ENCODE results near the gene CDK5R1. TPM values are rescaled to one million over a fixed set of nuclear protein-coding genes. Genes with fewer than 3 reads are reported as not detected.

Gene CDK5R1
- total and polyA plus RNA-seq, 4 experiments from 2014 or later = 1.2 to 21.2 (median 15.5) TPM

GRCh38 chr17:32453370-32453769 is 33.4 kb upstream of the CDK5R1 start:
- POLR2A ChIA-PET (ENCODE audit: partially characterized antibody) = interaction anchor here (1.8 kb wide), 1 partner anchor 9 kb away, joined by 6 read pairs; the partner anchor contains the start of gene PSMD11
- peaks cover 66% of the 10 kb centered on the region for H3K36me3 ChIP-seq (ENCODE audit: insufficient read depth, low read length)
- no peaks in the 10 kb centered on the region for H3K9me3 Mint-ChIP-seq
- H3K27ac ChIP-seq (ENCODE audit: low read depth, low read length) = no peak overlapping the region
- intact Hi-C loops (cut with micrococcal nuclease) = no loop called here
- no peaks in the 10 kb centered on the region for H3K9me3 ChIP-seq (ENCODE audit: control insufficient read depth in 1 of 2, low read length in 2 of 2)
- peaks cover 15 to 42% (median 24%) of the 10 kb centered on the region in 4 donors for H3K4me1 Mint-ChIP-seq
- H3K4me3 ChIP-seq (ENCODE audit: low read length in 2 of 2) = no peak overlapping the region
- CTCF ChIA-PET (ENCODE audit: partially characterized antibody) = interaction anchor here (1.0 to 13.5 kb wide), 2 partner anchors 9 kb away, joined by 4 to 121 read pairs; partner anchors contain the start of gene PSMD11
- DNase-seq = no peak
- H3K36me3 Mint-ChIP-seq = peaks cover 56 to 77% of the 10 kb centered on the region in 2 donors
- H3K27me3 ChIP-seq (ENCODE audit: insufficient read depth, low read length) = no peaks in the 10 kb centered on the region
- H3K4me3 Mint-ChIP-seq = no peak overlapping the region
- peaks cover 12% of the 10 kb centered on the region for H3K4me1 ChIP-seq (ENCODE audit: insufficient read depth, low read length)
- peak overlapping the region in 3 of 7 donors; percentile 7 to 53 (median 44) for H3K27ac Mint-ChIP-seq
- no peaks in the 10 kb centered on the region for H3K27me3 Mint-ChIP-seq

GRCh38 chr17:32458371-32458770 is 28.4 kb upstream of the CDK5R1 start:
- peaks cover 43% of the 10 kb centered on the region for H3K36me3 ChIP-seq (ENCODE audit: insufficient read depth, low read length)
- H3K4me3 ChIP-seq (ENCODE audit: low read length in 2 of 2) = no peak overlapping the region
- CTCF ChIA-PET (ENCODE audit: partially characterized antibody) = interaction anchor here (1.4 kb wide), 1 partner anchor 25 kb away, joined by 3 read pairs; no protein-coding TSS in a partner anchor
- H3K9me3 Mint-ChIP-seq = no peaks in the 10 kb centered on the region
- intact Hi-C loops (cut with micrococcal nuclease) = no loop called here
- H3K27me3 ChIP-seq (ENCODE audit: insufficient read depth, low read length) = no peaks in the 10 kb centered on the region
- POLR2A ChIA-PET (ENCODE audit: partially characterized antibody) = no interaction called here
- H3K27ac Mint-ChIP-seq = peak overlapping the region in 4 of 7 donors; percentile 13 to 62 (median 53)
- no peak overlapping the region for H3K27ac ChIP-seq (ENCODE audit: low read depth, low read length)
- no peak for DNase-seq
- H3K4me3 Mint-ChIP-seq = peak overlapping the region in 1 of 8 donors; percentile 67
- H3K27me3 Mint-ChIP-seq = no peaks in the 10 kb centered on the region
- H3K36me3 Mint-ChIP-seq = peaks cover 47 to 68% of the 10 kb centered on the region in 2 donors
- H3K4me1 Mint-ChIP-seq = peaks cover 23 to 35% (median 29%) of the 10 kb centered on the region in 4 donors
- H3K9me3 ChIP-seq (ENCODE audit: control insufficient read depth in 1 of 2, low read length in 2 of 2) = no peaks in the 10 kb centered on the region
- peaks cover 20% of the 10 kb centered on the region for H3K4me1 ChIP-seq (ENCODE audit: insufficient read depth, low read length)

GRCh38 chr17:32460054-32460453 is 26.7 kb upstream of the CDK5R1 start:
- Histone ChIP-seq H3K4me3 (ENCODE audit: low read length in 2 of 2) (no peak overlapping the region), H3K27me3 (ENCODE audit: insufficient read depth, low read length) (no peaks in the 10 kb centered on the region), H3K36me3 (ENCODE audit: insufficient read depth, low read length) (peaks cover 34% of the 10 kb centered on the region), H3K4me1 (ENCODE audit: insufficient read depth, low read length) (peaks cover 20% of the 10 kb centered on the region), H3K9me3 (ENCODE audit: control insufficient read depth in 1 of 2, low read length in 2 of 2) (no peaks in the 10 kb centered on the region), H3K27ac (ENCODE audit: low read depth, low read length) (no peak overlapping the region)
- H3K9me3 Mint-ChIP-seq = no peaks in the 10 kb centered on the region
- peaks cover 20 to 28% (median 23%) of the 10 kb centered on the region in 4 donors for H3K4me1 Mint-ChIP-seq
- H3K4me3 Mint-ChIP-seq = no peak overlapping the region
- intact Hi-C loops (cut with micrococcal nuclease) = loop anchor here (5.0 kb wide), 1 partner anchor 208 kb away; no protein-coding TSS in a partner anchor
- H3K36me3 Mint-ChIP-seq = peaks cover 39 to 62% of the 10 kb centered on the region in 2 donors
- H3K27me3 Mint-ChIP-seq = no peaks in the 10 kb centered on the region
- ChIA-PET POLR2A (ENCODE audit: partially characterized antibody) (no interaction called here), CTCF (ENCODE audit: partially characterized antibody) (interaction anchor here (1.1 to 5.3 kb wide), 5 partner anchors 12 to 64 kb away, joined by 5 to 121 read pairs (median 52); partner anchors contain the start of gene PSMD11)
- DNase-seq = no peak
- H3K27ac Mint-ChIP-seq = peak overlapping the region in 1 of 7 donors; percentile 40

DNA sequence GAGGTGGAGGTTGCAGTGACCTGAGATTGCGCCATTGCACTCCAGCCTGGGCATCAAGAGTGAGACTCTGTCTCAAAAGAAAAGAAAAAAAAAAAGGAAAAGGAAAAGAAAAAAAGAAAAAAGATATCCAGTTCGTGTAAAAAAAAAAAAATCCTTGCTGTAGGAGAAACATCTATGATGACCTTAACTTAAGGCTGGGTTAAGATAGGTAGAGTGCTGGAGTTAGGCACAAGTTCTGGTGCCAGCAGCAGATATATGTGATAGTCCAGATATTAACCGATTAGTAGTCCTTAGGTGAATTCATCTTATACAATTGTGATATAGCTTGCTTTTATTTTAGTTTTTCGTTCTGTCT is 25.3 kb upstream of the CDK5R1 start:
- Mint-ChIP-seq H3K9me3 (no peaks in the 10 kb centered on the region), H3K4me3 (no peak overlapping the region), H3K4me1 (peaks cover 17 to 26% (median 23%) of the 10 kb centered on the region in 4 donors), H3K36me3 (peaks cover 44 to 63% of the 10 kb centered on the region in 2 donors), H3K27me3 (no peaks in the 10 kb centered on the region), H3K27ac (peak overlapping the region in 6 of 7 donors; percentile 8 to 72 (median 46))
- no peak overlapping the region for H3K27ac ChIP-seq (ENCODE audit: low read depth, low read length)
- ChIA-PET POLR2A (ENCODE audit: partially characterized antibody) (interaction anchor here (1.2 kb wide), 1 partner anchor 23 kb away, joined by 3 read pairs; no protein-coding TSS in a partner anchor), CTCF (ENCODE audit: partially characterized antibody) (interaction anchor here (0.6 to 5.9 kb wide), 34 partner anchors 11 to 416 kb away, joined by 3 to 121 read pairs (median 6); partner anchors contain the start of genes CDK5R1 and PSMD11)
- H3K9me3 ChIP-seq (ENCODE audit: control insufficient read depth in 1 of 2, low read length in 2 of 2) = no peaks in the 10 kb centered on the region
- DNase-seq = no peak
- no peak overlapping the region for H3K4me3 ChIP-seq (ENCODE audit: low read length in 2 of 2)
- no peaks in the 10 kb centered on the region for H3K27me3 ChIP-seq (ENCODE audit: insufficient read depth, low read length)
- peaks cover 29% of the 10 kb centered on the region for H3K36me3 ChIP-seq (ENCODE audit: insufficient read depth, low read length)
- H3K4me1 ChIP-seq (ENCODE audit: insufficient read depth, low read length) = peaks cover 20% of the 10 kb centered on the region
- intact Hi-C loops (cut with micrococcal nuclease) = loop anchor here (1.0 to 5.0 kb wide), 2 partner anchors 17 to 209 kb away; partner anchors contain the start of gene PSMD11

DNA sequence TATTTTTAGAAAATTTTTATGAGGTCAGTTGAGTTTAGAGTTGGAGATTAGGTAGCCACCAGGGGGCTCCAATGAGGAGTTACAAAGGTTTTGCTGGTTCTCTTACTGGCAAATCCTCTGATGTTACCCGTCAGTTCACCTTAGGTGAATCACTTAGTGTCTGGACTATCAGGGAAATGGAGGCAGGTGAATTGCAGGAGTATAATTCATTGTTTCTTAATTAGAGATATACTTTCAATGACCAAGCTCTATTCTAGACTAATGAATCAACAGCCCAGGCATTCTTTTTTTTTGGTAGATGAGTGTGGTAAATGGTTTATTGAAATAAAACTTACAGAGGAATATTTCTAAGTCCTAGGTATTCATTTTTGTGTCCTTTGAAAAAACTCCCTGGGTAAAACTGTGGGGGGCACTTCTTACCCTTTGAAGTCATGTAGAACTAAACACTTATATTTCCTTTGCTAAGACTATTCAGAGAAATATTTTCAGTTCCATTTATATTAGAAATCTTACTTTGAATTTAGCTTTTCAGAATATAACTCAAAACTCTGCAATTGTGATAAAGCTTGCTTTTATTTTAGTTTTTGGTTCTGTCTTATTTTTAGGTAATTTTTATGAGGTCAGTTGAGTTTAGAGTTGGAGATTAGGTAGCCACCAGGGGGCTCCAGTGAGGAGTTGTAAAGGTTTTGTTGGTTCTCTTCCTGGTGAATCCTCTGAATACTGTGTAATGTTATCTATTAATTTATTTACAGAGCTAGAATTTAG is 24.8 kb upstream of the CDK5R1 start:
- Mint-ChIP-seq H3K27me3 (no peaks in the 10 kb centered on the region), H3K27ac (peak overlapping the region in 6 of 7 donors; percentile 10 to 72 (median 48)), H3K36me3 (peaks cover 45 to 65% of the 10 kb centered on the region in 2 donors), H3K4me3 (peak overlapping the region in 2 of 8 donors; percentile 20 to 44), H3K4me1 (peaks cover 16 to 29% (median 23%) of the 10 kb centered on the region in 4 donors), H3K9me3 (no peaks in the 10 kb centered on the region)
- Histone ChIP-seq H3K4me3 (ENCODE audit: low read length in 2 of 2) (no peak overlapping the region), H3K36me3 (ENCODE audit: insufficient read depth, low read length) (peaks cover 29% of the 10 kb centered on the region), H3K27me3 (ENCODE audit: insufficient read depth, low read length) (no peaks in the 10 kb centered on the region), H3K4me1 (ENCODE audit: insufficient read depth, low read length) (peaks cover 20% of the 10 kb centered on the region), H3K27ac (ENCODE audit: low read depth, low read length) (no peak overlapping the region), H3K9me3 (ENCODE audit: control insufficient read depth in 1 of 2, low read length in 2 of 2) (no peaks in the 10 kb centered on the region)
- peak; percentile 62 to 78 (median 65) for DNase-seq
- ChIA-PET CTCF (ENCODE audit: partially characterized antibody) (interaction anchor here (0.5 to 5.9 kb wide), 46 partner anchors 10 to 421 kb away, joined by 3 to 121 read pairs (median 5); partner anchors contain the start of genes CDK5R1 and PSMD11), POLR2A (ENCODE audit: partially characterized antibody) (interaction anchor here (1.2 to 1.6 kb wide), 2 partner anchors 17 to 22 kb away, joined by 3 to 8 read pairs; partner anchors contain the start of gene PSMD11)
- intact Hi-C loops (cut with micrococcal nuclease) = loop anchor here (1.0 to 5.0 kb wide), 3 partner anchors 18 to 210 kb away; partner anchors contain the start of gene PSMD11

- Histone ChIP-seq H3K27me3 (ENCODE audit: insufficient read depth, low read length) (no peaks in the 10 kb centered on the region), H3K4me3 (ENCODE audit: low read length in 2 of 2) (no peak overlapping the region), H3K36me3 (ENCODE audit: insufficient read depth, low read length) (peaks cover 27% of the 10 kb centered on the region), H3K9me3 (ENCODE audit: control insufficient read depth in 1 of 2, low read length in 2 of 2) (no peaks in the 10 kb centered on the region), H3K27ac (ENCODE audit: low read depth, low read length) (no peak overlapping the region), H3K4me1 (ENCODE audit: insufficient read depth, low read length) (peaks cover 12% of the 10 kb centered on the region)
- ChIA-PET CTCF (ENCODE audit: partially characterized antibody) (interaction anchor here (0.7 to 5.9 kb wide), 18 partner anchors 9 to 420 kb away, joined by 3 to 121 read pairs (median 11); partner anchors contain the start of genes CDK5R1 and PSMD11), POLR2A (ENCODE audit: partially characterized antibody) (interaction anchor here (0.7 to 1.6 kb wide), 2 partner anchors 19 to 246 kb away, joined by 3 to 8 read pairs; partner anchors contain the start of gene PSMD11)
- DNase-seq = no peak
- Mint-ChIP-seq H3K9me3 (no peaks in the 10 kb centered on the region), H3K4me1 (peaks cover 13 to 22% (median 17%) of the 10 kb centered on the region in 4 donors), H3K4me3 (no peak overlapping the region), H3K27me3 (no peaks in the 10 kb centered on the region), H3K36me3 (peaks cover 47 to 63% of the 10 kb centered on the region in 2 donors), H3K27ac (no peak overlapping the region)
- intact Hi-C loops (cut with micrococcal nuclease) = loop anchor here (5.0 kb wide), 1 partner anchor 211 kb away; no protein-coding TSS in a partner anchor
Observed at GRCh38 chr17:32463304-32463703, 23.5 kb upstream of the CDK5R1 start.

All from CD4-positive, alpha-beta memory T cell (primary cell).